Measurements from ENCODE around the gene MRTFA. TPM values are rescaled to one million over a fixed set of nuclear protein-coding genes. Genes with fewer than 3 reads are reported as not detected.
A peak's percentile ranks its signal among the peaks of the same experiment; 100 is the strongest.

The MRTFA gene
- total RNA-seq, 1 donor from 2014 or later, result 105 TPM

- Mint-ChIP-seq H3K27ac (no peak overlapping the region), H3K4me1 (peaks cover 34% of the 10 kb centered on the region), H3K27me3 (ENCODE audit: low read depth) (no peaks in the 10 kb centered on the region), H3K36me3 (peaks cover 7% of the 10 kb centered on the region), H3K4me3 (no peak overlapping the region), H3K9me3 (peaks cover 3% of the 10 kb centered on the region)
- no peak for TF ChIP-seq CTCF (IDR thresholded peaks at IDR 0.05; ENCODE audit: unreplicated experiment)
- no peak for DNase-seq (ENCODE audit: low spot score in 2 of 2, unreplicated experiment in 2 of 2)
Measured at GRCh38 chr22:40613067-40613466, 23.5 kb downstream of the MRTFA start.

- H3K36me3 Mint-ChIP-seq, result peaks cover 4% of the 10 kb centered on the region
- H3K4me3 Mint-ChIP-seq, result no peak overlapping the region
Measured at GRCh38 chr22:40612291-40612751, 24.2 kb downstream of the MRTFA start.

GRCh38 chr22:40611606-40612005, 24.9 kb downstream of the MRTFA start:
- no peaks in the 10 kb centered on the region for H3K27me3 Mint-ChIP-seq (ENCODE audit: low read depth)
- H3K4me1 Mint-ChIP-seq, result peaks cover 38% of the 10 kb centered on the region
- no peak overlapping the region for H3K4me3 Mint-ChIP-seq
- TF ChIP-seq CTCF (IDR thresholded peaks at IDR 0.05; ENCODE audit: unreplicated experiment), result no peak
- no peaks in the 10 kb centered on the region for H3K9me3 Mint-ChIP-seq
- H3K27ac Mint-ChIP-seq, result no peak overlapping the region
- no peak for DNase-seq (ENCODE audit: low spot score in 2 of 2, unreplicated experiment in 2 of 2)
- H3K36me3 Mint-ChIP-seq, result peaks cover 2% of the 10 kb centered on the region

More at GRCh38 chr22:40612291-40612751, 24.2 kb downstream of the MRTFA start:
- no peak for DNase-seq (ENCODE audit: low spot score in 2 of 2, unreplicated experiment in 2 of 2)
- Mint-ChIP-seq H3K27ac (no peak overlapping the region), H3K9me3 (no peaks in the 10 kb centered on the region), H3K27me3 (ENCODE audit: low read depth) (no peaks in the 10 kb centered on the region), H3K4me1 (peaks cover 36% of the 10 kb centered on the region)
- no peak for TF ChIP-seq CTCF (IDR thresholded peaks at IDR 0.05; ENCODE audit: unreplicated experiment)

GRCh38 chr22:40610329-40610850, 26.1 kb downstream of the MRTFA start:
- H3K4me3 Mint-ChIP-seq, result no peak overlapping the region
- no peak for TF ChIP-seq CTCF (IDR thresholded peaks at IDR 0.05; ENCODE audit: unreplicated experiment)
- no peaks in the 10 kb centered on the region for H3K9me3 Mint-ChIP-seq
- no peak for DNase-seq (ENCODE audit: low spot score in 2 of 2, unreplicated experiment in 2 of 2)
- H3K27me3 Mint-ChIP-seq (ENCODE audit: low read depth), result no peaks in the 10 kb centered on the region
- no peaks in the 10 kb centered on the region for H3K36me3 Mint-ChIP-seq
- peaks cover 44% of the 10 kb centered on the region for H3K4me1 Mint-ChIP-seq
- H3K27ac Mint-ChIP-seq, result peak overlapping the region; percentile 91

GRCh38 chr22:40609216-40609615, 27.3 kb downstream of the MRTFA start:
- H3K4me1 Mint-ChIP-seq, result peaks cover 52% of the 10 kb centered on the region
- no peaks in the 10 kb centered on the region for H3K27me3 Mint-ChIP-seq (ENCODE audit: low read depth)
- no peak overlapping the region for H3K4me3 Mint-ChIP-seq
- TF ChIP-seq CTCF (IDR thresholded peaks at IDR 0.05; ENCODE audit: unreplicated experiment), result no peak
- H3K9me3 Mint-ChIP-seq, result no peaks in the 10 kb centered on the region
- H3K36me3 Mint-ChIP-seq, result no peaks in the 10 kb centered on the region
- no peak for DNase-seq (ENCODE audit: low spot score in 2 of 2, unreplicated experiment in 2 of 2)
- peak overlapping the region; percentile 39 for H3K27ac Mint-ChIP-seq

GRCh38 chr22:40607506-40607905, 29.0 kb downstream of the MRTFA start:
- Mint-ChIP-seq H3K4me3 (no peak overlapping the region), H3K4me1 (peaks cover 55% of the 10 kb centered on the region), H3K36me3 (peaks cover 2% of the 10 kb centered on the region), H3K27me3 (ENCODE audit: low read depth) (no peaks in the 10 kb centered on the region), H3K27ac (peak overlapping the region; percentile 68), H3K9me3 (no peaks in the 10 kb centered on the region)
- TF ChIP-seq CTCF (IDR thresholded peaks at IDR 0.05; ENCODE audit: unreplicated experiment), result no peak
- DNase-seq (ENCODE audit: low spot score in 2 of 2, unreplicated experiment in 2 of 2), result no peak

Measured in mesothelial cell of epicardium (in vitro differentiated cells).